ENCODE measurements around the gene EDEM2. TPM values are rescaled to one million over a fixed set of nuclear protein-coding genes. Genes with fewer than 3 reads are reported as not detected.

The EDEM2 gene
- total and polyA plus RNA-seq, 2 donors (not counting 1 experiment from before 2014, with no cell fraction given), result 28.1 to 30.4 TPM

DNA sequence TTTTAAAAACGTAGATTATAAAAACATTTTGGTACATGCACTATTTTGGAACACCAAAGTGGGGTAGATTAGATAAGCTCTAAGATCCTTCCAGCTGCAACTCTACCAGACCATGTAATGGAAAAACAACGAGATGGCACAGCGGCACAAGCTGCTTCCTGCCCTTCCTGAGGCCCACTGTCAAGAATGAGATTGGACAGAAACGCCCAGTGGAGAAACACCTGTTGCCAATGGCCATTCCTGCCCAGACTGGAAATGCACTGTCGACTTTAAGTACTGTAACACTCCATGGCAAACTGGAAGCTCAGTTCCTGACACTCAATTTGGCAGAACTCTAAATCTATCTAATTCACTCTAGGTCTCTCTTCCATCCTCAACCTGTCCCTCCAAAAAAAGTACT lies 21.4 kb downstream of the EDEM2 start:
- 94% methylated on average over 4 of the region's 5 CpGs for WGBS (ENCODE audit: insufficient coverage)
- H3K4me1 Mint-ChIP-seq, result no peaks in the 10 kb centered on the region
- Histone ChIP-seq H3K9me3 (ENCODE audit: control extremely low read depth in 1 of 3, control insufficient read depth in 2 of 3, insufficient read depth in 1 of 3, low read length in 2 of 3) (no peaks in the 10 kb centered on the region), H3K79me2 (ENCODE audit: control insufficient read depth, insufficient read depth, low read length) (peaks cover 3% of the 10 kb centered on the region), H3K4me2 (replicated peaks; ENCODE audit: low read depth, low read length, poor library complexity, severe bottlenecking) (no peak overlapping the region), H4K20me1 (ENCODE audit: control insufficient read depth, insufficient read depth, low read length, poor library complexity, severe bottlenecking) (no peaks in the 10 kb centered on the region), H3K27ac (ENCODE audit: low read length in 2 of 2) (no peak overlapping the region), H3K4me3 (ENCODE audit: control extremely low read depth in 1 of 5, extremely low read depth in 1 of 5, insufficient read depth in 1 of 5, low read depth in 2 of 5, low read length in 4 of 5) (no peak overlapping the region), H2AFZ (ENCODE audit: insufficient read depth, low read depth, low read length, poor library complexity, severe bottlenecking) (no peak overlapping the region), H3K9ac (ENCODE audit: low read length) (no peak overlapping the region), H3K36me3 (replicated peaks in 1 of 2; ENCODE audit: control extremely low read depth in 1 of 2, control insufficient read depth in 1 of 2, extremely low read depth in 1 of 2, insufficient read depth in 2 of 2, low read length in 1 of 2) (peaks cover 7 to 71% of the 10 kb centered on the region in 2 experiments), H3K27me3 (replicated peaks in 1 of 4; ENCODE audit: control extremely low read depth in 1 of 4, control insufficient read depth in 3 of 4, insufficient read depth in 4 of 4, low read length in 3 of 4) (no peaks in the 10 kb centered on the region), H3K4me1 (ENCODE audit: control insufficient read depth in 2 of 2, insufficient read depth in 2 of 2, low read length in 2 of 2) (no peaks in the 10 kb centered on the region)
- no peaks in the 10 kb centered on the region for H3K27me3 Mint-ChIP-seq
- TF ChIP-seq EZH2 (IDR thresholded peaks at IDR 0.05; ENCODE audit: borderline replicate concordance, insufficient read depth, low read depth, low read length, poor library complexity, severe bottlenecking), result no peak
- TF ChIP-seq, protein P1, sequence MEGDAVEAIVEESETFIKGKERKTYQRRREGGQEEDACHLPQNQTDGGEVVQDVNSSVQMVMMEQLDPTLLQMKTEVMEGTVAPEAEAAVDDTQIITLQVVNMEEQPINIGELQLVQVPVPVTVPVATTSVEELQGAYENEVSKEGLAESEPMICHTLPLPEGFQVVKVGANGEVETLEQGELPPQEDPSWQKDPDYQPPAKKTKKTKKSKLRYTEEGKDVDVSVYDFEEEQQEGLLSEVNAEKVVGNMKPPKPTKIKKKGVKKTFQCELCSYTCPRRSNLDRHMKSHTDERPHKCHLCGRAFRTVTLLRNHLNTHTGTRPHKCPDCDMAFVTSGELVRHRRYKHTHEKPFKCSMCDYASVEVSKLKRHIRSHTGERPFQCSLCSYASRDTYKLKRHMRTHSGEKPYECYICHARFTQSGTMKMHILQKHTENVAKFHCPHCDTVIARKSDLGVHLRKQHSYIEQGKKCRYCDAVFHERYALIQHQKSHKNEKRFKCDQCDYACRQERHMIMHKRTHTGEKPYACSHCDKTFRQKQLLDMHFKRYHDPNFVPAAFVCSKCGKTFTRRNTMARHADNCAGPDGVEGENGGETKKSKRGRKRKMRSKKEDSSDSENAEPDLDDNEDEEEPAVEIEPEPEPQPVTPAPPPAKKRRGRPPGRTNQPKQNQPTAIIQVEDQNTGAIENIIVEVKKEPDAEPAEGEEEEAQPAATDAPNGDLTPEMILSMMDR (IDR thresholded peaks at IDR 0.05), result no peak
- no peak overlapping the region for H3K27ac Mint-ChIP-seq
- DNase-seq (no peak), ATAC-seq (ENCODE audit: low read depth) (no peak)
- CTCF ChIA-PET, result interaction anchor here (1.0 kb wide), 1 partner anchor 29 kb away, joined by 3 read pairs; no protein-coding TSS in a partner anchor
- H3K4me3 Mint-ChIP-seq, result no peak overlapping the region
- intact Hi-C loops (cut with micrococcal nuclease), result no loop called here
- POLR2A ChIA-PET, result no interaction called here
- H3K9me3 Mint-ChIP-seq (ENCODE audit: insufficient read depth), result no peaks in the 10 kb centered on the region

DNA sequence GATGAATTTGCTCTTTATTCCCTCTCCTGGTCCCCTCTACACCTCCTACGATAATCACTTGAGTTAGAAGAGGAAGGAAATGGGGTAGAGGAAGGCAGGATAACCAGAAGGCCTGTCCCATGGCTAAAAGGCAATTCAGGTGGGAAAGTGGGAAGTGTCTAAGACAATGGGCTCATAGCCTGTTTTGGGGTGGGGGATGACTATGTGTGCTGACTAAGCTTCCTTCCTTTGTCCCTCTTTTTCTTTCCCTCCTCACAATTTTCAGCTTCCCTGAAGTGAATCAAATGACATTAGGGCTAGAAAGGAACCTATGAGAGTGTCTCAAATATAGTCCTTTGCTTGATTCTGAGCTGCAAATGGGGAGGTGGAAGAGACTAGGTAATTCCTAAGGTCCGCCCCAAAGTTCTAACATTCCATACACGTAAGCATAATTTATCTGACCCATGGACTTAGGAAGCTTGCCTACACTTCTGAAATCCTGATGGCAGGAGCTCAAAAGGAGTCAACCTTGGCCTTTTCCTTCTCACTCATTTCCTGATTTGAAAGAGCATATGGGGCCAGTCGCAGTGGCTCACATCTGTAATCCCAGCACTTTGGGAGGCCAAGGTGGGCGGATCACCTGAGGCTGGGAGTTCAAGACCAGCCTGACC lies 24.3 kb downstream of the EDEM2 start:
- peaks cover 10 to 79% of the 10 kb centered on the region in 2 experiments for H3K36me3 ChIP-seq (replicated peaks in 1 of 2; ENCODE audit: control extremely low read depth in 1 of 2, control insufficient read depth in 1 of 2, extremely low read depth in 1 of 2, insufficient read depth in 2 of 2, low read length in 1 of 2)
- ChIA-PET POLR2A (no interaction called here), CTCF (interaction anchor here (0.6 kb wide), 1 partner anchor 762 kb away, joined by 4 read pairs; no protein-coding TSS in a partner anchor)
- no peaks in the 10 kb centered on the region for H3K27me3 ChIP-seq (replicated peaks in 1 of 4; ENCODE audit: control extremely low read depth in 1 of 4, control insufficient read depth in 3 of 4, insufficient read depth in 4 of 4, low read length in 3 of 4)
- WGBS (ENCODE audit: insufficient coverage), result 100% methylated on average over 1 of the region's 5 CpGs
- intact Hi-C loops (cut with micrococcal nuclease), result no loop called here
- ATAC-seq (ENCODE audit: low read depth) (no peak), DNase-seq (no peak)
- Mint-ChIP-seq H3K4me1 (no peaks in the 10 kb centered on the region), H3K27ac (no peak overlapping the region), H3K9me3 (ENCODE audit: insufficient read depth) (no peaks in the 10 kb centered on the region), H3K4me3 (no peak overlapping the region), H3K27me3 (no peaks in the 10 kb centered on the region)
- no peak overlapping the region for H3K27ac ChIP-seq (ENCODE audit: low read length in 2 of 2)
- H3K9me3 ChIP-seq (ENCODE audit: control extremely low read depth in 1 of 3, control insufficient read depth in 2 of 3, insufficient read depth in 1 of 3, low read length in 2 of 3), result no peaks in the 10 kb centered on the region
- H3K9ac ChIP-seq (ENCODE audit: low read length), result no peak overlapping the region
- no peaks in the 10 kb centered on the region for H3K4me1 ChIP-seq (ENCODE audit: control insufficient read depth in 2 of 2, insufficient read depth in 2 of 2, low read length in 2 of 2)
- no peak for TF ChIP-seq EZH2 (IDR thresholded peaks at IDR 0.05; ENCODE audit: borderline replicate concordance, insufficient read depth, low read depth, low read length, poor library complexity, severe bottlenecking)
- TF ChIP-seq, protein P1 (IDR thresholded peaks at IDR 0.05), result no peak
- no peak overlapping the region for H3K4me2 ChIP-seq (replicated peaks; ENCODE audit: low read depth, low read length, poor library complexity, severe bottlenecking)
- no peak overlapping the region for H3K4me3 ChIP-seq (ENCODE audit: control extremely low read depth in 1 of 5, extremely low read depth in 1 of 5, insufficient read depth in 1 of 5, low read depth in 2 of 5, low read length in 4 of 5)
- H3K79me2 ChIP-seq (ENCODE audit: control insufficient read depth, insufficient read depth, low read length), result no peaks in the 10 kb centered on the region
- no peak overlapping the region for H2AFZ ChIP-seq (ENCODE audit: insufficient read depth, low read depth, low read length, poor library complexity, severe bottlenecking)
- H4K20me1 ChIP-seq (ENCODE audit: control insufficient read depth, insufficient read depth, low read length, poor library complexity, severe bottlenecking), result no peaks in the 10 kb centered on the region
